ENCODE data around the gene SNAI1.

The SNAI1 gene

DNA sequence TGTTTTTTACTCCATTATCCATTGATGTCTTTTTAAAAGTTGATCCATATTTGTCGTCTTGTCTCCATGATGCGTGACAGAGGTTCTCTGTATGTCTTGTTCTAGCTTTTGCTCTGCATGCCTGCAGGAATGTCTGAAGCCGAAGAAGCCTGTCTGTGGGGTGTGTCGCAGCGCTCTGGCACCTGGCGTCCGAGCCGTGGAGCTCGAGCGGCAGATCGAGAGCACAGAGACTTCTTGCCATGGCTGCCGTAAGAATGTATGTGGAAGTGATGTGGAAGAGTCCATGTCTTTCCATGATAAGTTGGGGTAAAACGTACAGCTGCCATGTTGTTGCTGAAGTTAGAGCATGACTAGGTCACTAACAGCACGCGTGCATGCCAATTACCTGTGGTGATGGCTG is 41.3 kb upstream of the SNAI1 start:
- in situ Hi-C loops (cut with MboI; ENCODE audit: low pct_unique_long_range_greater_than_20kb, low sequenced_read_pairs, unreplicated experiment), result no loop called here
- TF ChIP-seq, protein P1, sequence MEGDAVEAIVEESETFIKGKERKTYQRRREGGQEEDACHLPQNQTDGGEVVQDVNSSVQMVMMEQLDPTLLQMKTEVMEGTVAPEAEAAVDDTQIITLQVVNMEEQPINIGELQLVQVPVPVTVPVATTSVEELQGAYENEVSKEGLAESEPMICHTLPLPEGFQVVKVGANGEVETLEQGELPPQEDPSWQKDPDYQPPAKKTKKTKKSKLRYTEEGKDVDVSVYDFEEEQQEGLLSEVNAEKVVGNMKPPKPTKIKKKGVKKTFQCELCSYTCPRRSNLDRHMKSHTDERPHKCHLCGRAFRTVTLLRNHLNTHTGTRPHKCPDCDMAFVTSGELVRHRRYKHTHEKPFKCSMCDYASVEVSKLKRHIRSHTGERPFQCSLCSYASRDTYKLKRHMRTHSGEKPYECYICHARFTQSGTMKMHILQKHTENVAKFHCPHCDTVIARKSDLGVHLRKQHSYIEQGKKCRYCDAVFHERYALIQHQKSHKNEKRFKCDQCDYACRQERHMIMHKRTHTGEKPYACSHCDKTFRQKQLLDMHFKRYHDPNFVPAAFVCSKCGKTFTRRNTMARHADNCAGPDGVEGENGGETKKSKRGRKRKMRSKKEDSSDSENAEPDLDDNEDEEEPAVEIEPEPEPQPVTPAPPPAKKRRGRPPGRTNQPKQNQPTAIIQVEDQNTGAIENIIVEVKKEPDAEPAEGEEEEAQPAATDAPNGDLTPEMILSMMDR (IDR thresholded peaks at IDR 0.05; ENCODE audit: extremely low read depth, insufficient read depth, missing control alignments), result no peak
- DNase-seq (ENCODE audit: low spot score), result no peak

DNA sequence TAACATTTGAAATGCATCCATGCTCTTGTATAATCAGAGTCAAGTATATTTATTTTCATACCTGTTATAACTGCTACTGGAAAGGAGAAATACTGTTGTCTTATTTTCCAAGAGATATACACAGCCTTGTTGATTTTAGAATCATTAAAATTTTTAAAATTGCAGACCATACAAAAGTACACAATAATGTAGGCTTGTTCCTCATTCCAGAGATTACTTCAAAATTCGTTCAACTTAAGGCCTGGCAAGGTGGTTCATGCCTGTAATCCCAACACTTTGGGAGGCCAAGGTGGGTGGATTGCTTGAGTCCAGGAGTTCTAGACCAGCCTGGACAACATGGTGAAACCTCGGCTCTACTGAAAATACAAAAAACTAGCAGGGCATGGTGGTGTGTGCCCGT is 40.5 kb upstream of the SNAI1 start:
- in situ Hi-C loops (cut with MboI; ENCODE audit: low pct_unique_long_range_greater_than_20kb, low sequenced_read_pairs, unreplicated experiment), result no loop called here
- TF ChIP-seq, protein P1 (IDR thresholded peaks at IDR 0.05; ENCODE audit: extremely low read depth, insufficient read depth, missing control alignments), result no peak

DNA sequence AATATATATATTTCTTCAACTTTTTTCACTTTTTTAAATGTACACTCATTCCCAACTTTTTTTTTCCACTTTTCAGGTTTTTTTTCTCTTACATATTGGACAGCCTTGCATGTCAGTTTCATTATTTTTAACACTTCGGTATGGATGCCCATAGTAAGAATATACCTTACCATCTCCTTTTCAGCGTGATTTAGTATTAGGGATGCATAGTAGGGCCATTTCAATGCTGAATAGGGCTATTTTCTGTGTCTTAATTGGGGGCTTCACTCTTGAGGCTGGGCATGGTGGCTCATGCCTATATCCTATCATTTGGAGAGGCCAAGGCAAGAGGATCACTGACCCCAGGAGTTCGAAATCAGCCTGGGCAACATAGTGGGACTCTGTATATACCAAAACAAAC is 39.8 kb upstream of the SNAI1 start:
- DNase-seq (ENCODE audit: low spot score), result no peak

More for the DNA sequence above, 40.5 kb upstream of the SNAI1 start:
- no peak for DNase-seq (ENCODE audit: low spot score)

DNA sequence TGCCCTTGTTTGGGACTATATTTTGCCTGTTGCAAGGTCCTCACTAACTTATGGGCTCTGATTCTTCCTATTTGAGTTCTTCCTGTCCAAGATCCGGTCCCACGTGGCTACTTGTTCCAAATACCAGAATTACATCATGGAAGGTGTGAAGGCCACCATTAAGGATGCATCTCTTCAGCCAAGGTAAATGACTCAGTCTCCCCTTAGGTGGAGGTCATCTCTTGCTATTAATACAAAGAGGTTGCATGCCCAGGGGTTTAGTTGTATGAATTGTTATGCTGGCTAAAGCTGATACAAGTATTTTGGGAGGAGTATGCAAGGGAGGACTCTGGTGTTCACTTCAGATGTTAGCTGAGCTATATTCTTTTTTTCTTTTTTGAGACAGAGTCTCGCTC is 37.5 kb upstream of the SNAI1 start:
- DNase-seq (ENCODE audit: low spot score), result no peak
- in situ Hi-C loops (cut with MboI; ENCODE audit: low pct_unique_long_range_greater_than_20kb, low sequenced_read_pairs, unreplicated experiment), result no loop called here
- TF ChIP-seq, protein P1 (IDR thresholded peaks at IDR 0.05; ENCODE audit: extremely low read depth, insufficient read depth, missing control alignments), result no peak

More for the DNA sequence above, 39.8 kb upstream of the SNAI1 start:
- TF ChIP-seq, protein P1 (IDR thresholded peaks at IDR 0.05; ENCODE audit: extremely low read depth, insufficient read depth, missing control alignments), result no peak
- in situ Hi-C loops (cut with MboI; ENCODE audit: low pct_unique_long_range_greater_than_20kb, low sequenced_read_pairs, unreplicated experiment), result no loop called here

DNA sequence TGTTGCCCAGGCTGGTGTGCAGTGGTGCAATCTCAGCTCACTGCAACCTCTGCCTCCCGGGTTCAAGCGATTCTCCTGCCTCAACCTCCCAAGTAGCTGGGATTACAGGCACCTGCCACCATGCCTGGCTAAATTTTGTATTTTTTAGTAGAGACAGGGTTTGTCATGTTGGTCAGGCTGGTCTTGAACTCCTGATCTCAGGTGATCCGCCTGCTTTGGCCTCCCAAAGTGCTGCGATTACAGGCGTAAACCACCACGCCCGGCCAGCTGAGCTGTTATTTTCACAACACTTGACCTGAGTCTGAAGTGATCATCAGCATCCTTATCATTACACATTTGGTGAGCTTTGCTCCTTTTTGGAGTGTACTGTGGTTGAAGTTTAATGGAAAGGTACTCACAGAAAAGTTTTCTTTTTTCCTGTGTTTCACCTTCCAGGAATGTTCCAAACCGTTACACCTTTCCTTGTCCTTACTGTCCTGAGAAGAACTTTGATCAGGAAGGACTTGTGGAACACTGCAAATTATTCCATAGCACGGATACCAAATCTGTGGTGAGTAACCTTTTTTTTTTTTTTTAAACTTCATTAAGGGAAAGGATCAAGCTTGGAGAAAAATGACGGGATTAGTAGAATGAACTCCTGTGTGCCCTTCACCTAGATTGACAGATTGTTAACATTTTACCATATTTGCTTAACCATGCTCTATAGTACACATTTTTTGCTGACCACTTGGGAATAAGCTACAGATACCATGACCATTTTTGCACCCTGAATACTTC is 36.9 kb upstream of the SNAI1 start:
- TF ChIP-seq, protein P1 (IDR thresholded peaks at IDR 0.05; ENCODE audit: extremely low read depth, insufficient read depth, missing control alignments), result no peak
- no peak for DNase-seq (ENCODE audit: low spot score)
- in situ Hi-C loops (cut with MboI; ENCODE audit: low pct_unique_long_range_greater_than_20kb, low sequenced_read_pairs, unreplicated experiment), result no loop called here

DNA sequence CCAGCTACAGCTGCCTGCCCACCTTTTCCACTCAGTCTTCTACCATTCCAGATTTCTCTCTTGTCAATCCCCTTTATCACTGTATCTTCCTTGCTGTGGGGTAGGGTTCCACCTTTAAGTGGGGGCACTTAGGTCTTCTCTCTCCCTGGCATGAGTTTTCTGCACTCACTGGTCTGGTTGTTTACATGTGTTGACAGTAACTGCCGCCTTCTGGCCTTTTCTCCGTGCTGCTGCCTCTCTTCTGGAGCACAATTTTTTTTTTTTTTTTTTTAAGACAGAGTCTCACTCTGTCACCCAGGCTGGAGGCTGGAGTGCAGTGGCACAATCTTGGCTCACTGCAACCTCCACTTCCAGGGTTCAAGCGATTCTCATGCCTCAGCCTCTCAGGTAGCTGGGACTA is 34.6 kb upstream of the SNAI1 start:
- in situ Hi-C loops (cut with MboI; ENCODE audit: low pct_unique_long_range_greater_than_20kb, low sequenced_read_pairs, unreplicated experiment), result no loop called here
- TF ChIP-seq, protein P1 (IDR thresholded peaks at IDR 0.05; ENCODE audit: extremely low read depth, insufficient read depth, missing control alignments), result no peak
- no peak for DNase-seq (ENCODE audit: low spot score)
